ENCODE data around the gene RCE1.

DNA sequence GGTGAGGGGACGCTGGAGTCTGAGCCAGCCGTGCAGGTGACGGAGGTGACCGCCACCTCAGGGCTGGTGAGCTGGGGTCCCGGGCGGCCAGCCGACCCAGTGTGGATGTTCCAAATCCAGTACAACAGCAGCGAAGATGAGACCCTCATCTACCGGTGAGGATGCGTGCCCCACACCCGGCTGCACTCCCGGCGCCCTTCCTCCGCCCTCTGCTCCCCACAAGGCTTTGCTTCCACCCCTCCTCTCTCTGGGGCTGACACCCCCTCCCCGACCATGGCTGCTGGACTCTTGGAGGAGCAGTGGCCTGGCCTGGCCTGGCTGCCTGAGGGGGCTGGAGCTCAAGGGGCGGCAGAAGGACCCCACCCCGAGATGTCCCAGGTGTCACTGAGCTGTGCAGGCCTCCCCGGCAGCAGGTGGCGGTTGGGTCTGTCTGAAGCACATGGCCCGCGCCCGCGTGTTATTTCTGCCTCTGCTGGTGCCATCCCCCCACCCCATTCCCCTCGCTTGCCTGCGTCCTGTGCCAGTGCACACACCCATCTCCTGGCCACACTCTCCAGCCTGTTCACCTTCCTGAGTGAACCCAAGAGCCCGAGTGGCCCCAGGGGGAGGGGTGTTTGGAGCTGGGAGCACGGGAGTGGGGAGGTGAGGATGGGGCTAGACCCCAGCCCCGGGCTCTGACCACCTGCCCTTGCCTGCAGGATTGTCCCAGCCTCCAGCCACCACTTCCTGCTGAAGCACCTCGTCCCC lies 15.9 kb downstream of the RCE1 start:
- TF ChIP-seq, protein P1, sequence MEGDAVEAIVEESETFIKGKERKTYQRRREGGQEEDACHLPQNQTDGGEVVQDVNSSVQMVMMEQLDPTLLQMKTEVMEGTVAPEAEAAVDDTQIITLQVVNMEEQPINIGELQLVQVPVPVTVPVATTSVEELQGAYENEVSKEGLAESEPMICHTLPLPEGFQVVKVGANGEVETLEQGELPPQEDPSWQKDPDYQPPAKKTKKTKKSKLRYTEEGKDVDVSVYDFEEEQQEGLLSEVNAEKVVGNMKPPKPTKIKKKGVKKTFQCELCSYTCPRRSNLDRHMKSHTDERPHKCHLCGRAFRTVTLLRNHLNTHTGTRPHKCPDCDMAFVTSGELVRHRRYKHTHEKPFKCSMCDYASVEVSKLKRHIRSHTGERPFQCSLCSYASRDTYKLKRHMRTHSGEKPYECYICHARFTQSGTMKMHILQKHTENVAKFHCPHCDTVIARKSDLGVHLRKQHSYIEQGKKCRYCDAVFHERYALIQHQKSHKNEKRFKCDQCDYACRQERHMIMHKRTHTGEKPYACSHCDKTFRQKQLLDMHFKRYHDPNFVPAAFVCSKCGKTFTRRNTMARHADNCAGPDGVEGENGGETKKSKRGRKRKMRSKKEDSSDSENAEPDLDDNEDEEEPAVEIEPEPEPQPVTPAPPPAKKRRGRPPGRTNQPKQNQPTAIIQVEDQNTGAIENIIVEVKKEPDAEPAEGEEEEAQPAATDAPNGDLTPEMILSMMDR (conservative IDR thresholded peaks at IDR 0.05; ENCODE audit: low read depth, low read length), result no peak
- no peak for TF ChIP-seq EZH2 (IDR thresholded peaks at IDR 0.05; ENCODE audit: borderline replicate concordance, low read depth, low read length, poor library complexity, severe bottlenecking)

All from A673 (cell line).